Erythroblast (primary cell): ENCODE data around the gene PGPEP1.

Experiments used
- GATA1 ChIP-seq: IDR thresholded peaks from 2 replicates; pipeline ENCODE4 v1.6.1; 2011; ENCODE audit warnings: low read depth, mild to moderate bottlenecking, control low read depth, low read length, moderate library complexity
- POLR2A ChIP-seq: IDR thresholded peaks from 2 replicates; pipeline ENCODE4 v1.6.1; 2011; ENCODE audit warnings: mild to moderate bottlenecking, low read length

DNA sequence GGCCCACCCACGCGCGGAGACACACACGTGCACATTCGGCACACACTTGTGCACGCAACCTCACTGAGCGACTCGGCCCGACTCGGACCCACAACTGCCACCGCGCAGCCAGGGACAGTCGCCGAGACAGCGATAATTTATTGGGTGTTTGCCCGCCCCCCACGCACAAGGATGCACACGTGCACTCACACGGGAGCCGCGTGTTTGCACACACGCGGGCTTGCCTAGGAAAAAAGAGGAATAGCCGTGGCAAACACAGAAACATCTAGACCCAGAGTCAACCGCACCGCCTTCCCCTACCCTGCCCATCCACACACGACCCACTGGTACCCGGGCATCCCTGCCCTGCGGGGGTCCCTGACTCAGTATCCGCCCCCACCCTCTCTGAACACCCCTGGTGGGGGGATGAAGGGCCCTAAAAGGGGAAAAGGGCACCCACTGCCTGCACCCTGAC is 77.7 kb downstream of the PGPEP1 start:
- no peak for TF ChIP-seq GATA1
- TF ChIP-seq POLR2A: no peak
